ENCODE data around the gene PLS1.
"Not testable (repeated sequence)": the region's sequence is repeated elsewhere in the genome, so short reads cannot be mapped to it uniquely, and the experiment has no call there.

DNA sequence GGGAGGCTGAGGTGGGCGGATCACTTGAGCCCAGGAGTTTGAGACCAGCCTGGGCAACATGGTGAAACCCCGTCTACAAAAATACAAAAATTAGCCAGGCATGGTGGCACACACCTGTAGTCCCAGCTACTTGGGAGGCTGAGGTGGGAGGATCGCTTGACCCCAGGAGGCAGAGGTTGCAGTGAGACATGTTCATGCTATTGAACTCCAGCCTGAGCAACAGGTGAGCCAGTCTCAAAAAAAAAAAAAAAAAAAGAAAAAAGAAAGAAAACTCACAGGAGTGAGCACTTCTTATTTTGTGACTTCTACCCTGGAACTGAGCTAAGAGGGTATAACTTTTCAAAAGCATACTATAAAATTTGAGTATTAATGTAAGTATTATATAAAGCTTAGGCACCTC, 22.0 kb upstream of the PLS1 start:
- not testable (repeated sequence) for TF ChIP-seq EZH2 (IDR thresholded peaks at IDR 0.05; ENCODE audit: insufficient read depth, poor library complexity, severe bottlenecking); EZH2phosphoT487 (IDR thresholded peaks at IDR 0.05; ENCODE audit: insufficient read depth, low read depth)
